GM12892 (cell line): ENCODE data around the gene TMEM209.

Experiments
- POLR2A ChIP-seq: IDR thresholded peaks from 2 replicates; pipeline ENCODE4 v1.6.1; 2011; ENCODE audit warnings: low read depth, low read length, control low read depth
- POLR2AphosphoS5 ChIP-seq: IDR thresholded peaks from 2 replicates; pipeline ENCODE4 v1.6.1; 2011; ENCODE audit warnings: low read depth, low read length, control low read depth

DNA sequence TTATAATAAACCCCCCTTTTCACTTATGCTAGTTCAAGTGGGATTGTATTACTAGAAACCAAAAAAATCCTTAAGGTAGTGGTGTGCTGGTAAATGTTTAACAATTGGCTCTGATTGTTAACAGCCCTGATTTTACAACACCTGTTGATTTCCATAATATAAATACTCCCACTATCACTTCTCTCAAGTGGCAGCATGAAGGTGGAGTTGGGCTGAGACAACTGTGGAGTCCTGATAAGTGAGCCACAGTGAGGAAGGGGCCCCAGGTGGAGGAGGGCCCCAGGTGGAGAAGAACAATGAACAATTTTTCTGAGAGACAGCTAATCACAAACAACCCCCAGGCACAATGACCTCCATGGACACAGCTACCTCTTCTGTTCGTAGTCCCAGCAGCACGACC is 28.9 kb upstream of the TMEM209 start:
- TF ChIP-seq POLR2AphosphoS5 (no peak), POLR2A (no peak)
